Esophagus (tissue), 2 donors: ENCODE results near the gene C1orf226. TPM values are rescaled to one million over a fixed set of nuclear protein-coding genes. Genes with fewer than 3 reads are reported as not detected.

Experiments
- H3K27ac ChIP-seq, 2 donors: one replicate each; pipeline ENCODE4 v1.5.1; 2013; ENCODE audit warnings: low read depth in 2 of 2, mild to moderate bottlenecking in 2 of 2, inconsistent platforms in 1 of 2, low read length in 1 of 2, moderate library complexity in 1 of 2
- H3K27me3 ChIP-seq, 2 donors: one replicate each; pipeline ENCODE4 v1.6.1; 2013; ENCODE audit warnings: low read length in 2 of 2, control low read depth in 1 of 2, mild to moderate bottlenecking in 1 of 2; ENCODE audit not compliant: insufficient read depth in 2 of 2, control insufficient read depth in 1 of 2
- H3K36me3 ChIP-seq, 2 donors: one replicate each; pipeline ENCODE4 v1.6.1; 2013; ENCODE audit warnings: low read length in 1 of 2; ENCODE audit not compliant: control insufficient read depth in 2 of 2, insufficient read depth in 2 of 2
- H3K4me1 ChIP-seq, 2 donors: one replicate each; pipeline ENCODE4 v1.6.1; 2013; ENCODE audit warnings: low read length in 1 of 2; ENCODE audit not compliant: control insufficient read depth in 2 of 2, insufficient read depth in 2 of 2
- H3K4me3 ChIP-seq, 2 donors: one replicate each; pipeline ENCODE4 v1.5.1; 2013; ENCODE audit warnings: low read length in 2 of 2, mild to moderate bottlenecking in 2 of 2, low read depth in 1 of 2, moderate library complexity in 1 of 2
- H3K9me3 ChIP-seq, 2 donors: one replicate each; pipeline ENCODE4 v1.6.1; 2013; ENCODE audit warnings: mild to moderate bottlenecking in 2 of 2, low read depth in 1 of 2, low read length in 1 of 2, moderate library complexity in 1 of 2; ENCODE audit not compliant: control insufficient read depth in 2 of 2, insufficient read depth in 1 of 2
- WGBS, 2 donors: extraction: QIAGEN DNeasy Blood & Tissue Kit; methylation state at CpG; one replicate each; pipeline ENCODE4 v1.1.7; 2013; 5-methylcytosine and 5-hydroxymethylcytosine counted together
- polyA plus RNA-seq, 2 donors: library from polyadenylated mRNA; stranded (reverse); fragments of 200-250 nt; gene quantifications; one replicate each; pipeline ENCODE4 v1.2.3, GENCODE V29; 2013
- donor health status: healthy with polysubstance abuse.
- donor health status: Bipolar disorder and iron deficiency.

Gene C1orf226
- polyA plus RNA-seq, 2 donors: 2.2 to 4.5 TPM

GRCh38 chr1:162381941-162382750 lies 618 bp downstream of the C1orf226 start:
- no peaks in the 10 kb centered on the region for H3K27me3 ChIP-seq
- peaks cover 0 to 12% of the 10 kb centered on the region in 2 donors for H3K4me1 ChIP-seq
- H3K36me3 ChIP-seq: no peaks in the 10 kb centered on the region
- peak overlapping the region; percentile 96 to 99 for H3K27ac ChIP-seq
- 76 to 80% methylated on average over 13 of the region's 13 CpGs for WGBS, 2 donors
- no peaks in the 10 kb centered on the region for H3K9me3 ChIP-seq
- no peak overlapping the region for H3K4me3 ChIP-seq

GRCh38 chr1:162383091-162383490 lies 1.6 kb downstream of the C1orf226 start:
- 92 to 96% methylated on average over 6 of the region's 6 CpGs for WGBS, 2 donors
- H3K4me3 ChIP-seq: no peak overlapping the region
- H3K9me3 ChIP-seq: no peaks in the 10 kb centered on the region
- peak overlapping the region in 1 of 2 donors; percentile 99 for H3K27ac ChIP-seq
- H3K36me3 ChIP-seq: no peaks in the 10 kb centered on the region
- H3K27me3 ChIP-seq: no peaks in the 10 kb centered on the region
- H3K4me1 ChIP-seq: peaks cover 0 to 13% of the 10 kb centered on the region in 2 donors

- H3K4me3 ChIP-seq: no peak overlapping the region
- H3K27me3 ChIP-seq: no peaks in the 10 kb centered on the region
- H3K36me3 ChIP-seq: no peaks in the 10 kb centered on the region
Observed at GRCh38 chr1:162383516-162383915, 2.0 kb downstream of the C1orf226 start.

GRCh38 chr1:162384116-162384515 lies 2.6 kb downstream of the C1orf226 start:
- H3K36me3 ChIP-seq: no peaks in the 10 kb centered on the region
- H3K27ac ChIP-seq: no peak overlapping the region
- H3K4me3 ChIP-seq: no peak overlapping the region
- 90 to 95% methylated on average over 6 of the region's 6 CpGs for WGBS, 2 donors
- peaks cover 0 to 19% of the 10 kb centered on the region in 2 donors for H3K4me1 ChIP-seq
- H3K27me3 ChIP-seq: no peaks in the 10 kb centered on the region
- no peaks in the 10 kb centered on the region for H3K9me3 ChIP-seq

More at GRCh38 chr1:162383516-162383915, 2.0 kb downstream of the C1orf226 start:
- WGBS, 2 donors: 89 to 92% methylated on average over 8 of the region's 8 CpGs
- Histone ChIP-seq H3K9me3 (no peaks in the 10 kb centered on the region), H3K4me1 (peaks cover 0 to 16% of the 10 kb centered on the region in 2 donors), H3K27ac (no peak overlapping the region)

- H3K9me3 ChIP-seq: no peaks in the 10 kb centered on the region
- WGBS, 2 donors: 95 to 96% methylated on average over 10 of the region's 10 CpGs
- no peak overlapping the region for H3K4me3 ChIP-seq
- H3K4me1 ChIP-seq: peaks cover 0 to 22% of the 10 kb centered on the region in 2 donors
- no peaks in the 10 kb centered on the region for H3K27me3 ChIP-seq
- no peak overlapping the region for H3K27ac ChIP-seq
- no peaks in the 10 kb centered on the region for H3K36me3 ChIP-seq
Observed at GRCh38 chr1:162384601-162385279, 3.2 kb downstream of the C1orf226 start.

GRCh38 chr1:162385280-162385623 lies 3.7 kb downstream of the C1orf226 start:
- Histone ChIP-seq H3K27me3 (no peaks in the 10 kb centered on the region), H3K36me3 (no peaks in the 10 kb centered on the region), H3K27ac (no peak overlapping the region), H3K4me1 (peaks cover 0 to 23% of the 10 kb centered on the region in 2 donors), H3K9me3 (no peaks in the 10 kb centered on the region), H3K4me3 (no peak overlapping the region)
- 74 to 75% methylated on average over 3 of the region's 3 CpGs for WGBS, 2 donors

- peaks cover 0 to 23% of the 10 kb centered on the region in 2 donors for H3K4me1 ChIP-seq
- WGBS, 2 donors: 78 to 79% methylated on average over 3 of the region's 3 CpGs
- H3K9me3 ChIP-seq: no peaks in the 10 kb centered on the region
- H3K4me3 ChIP-seq: no peak overlapping the region
- peak overlapping the region in 1 of 2 donors; percentile 47 for H3K27ac ChIP-seq
- H3K27me3 ChIP-seq: no peaks in the 10 kb centered on the region
- H3K36me3 ChIP-seq: no peaks in the 10 kb centered on the region
Observed at GRCh38 chr1:162385702-162386101, 4.2 kb downstream of the C1orf226 start.

- peak overlapping the region in 1 of 2 donors; percentile 47 for H3K27ac ChIP-seq
- no peaks in the 10 kb centered on the region for H3K36me3 ChIP-seq
- no peaks in the 10 kb centered on the region for H3K27me3 ChIP-seq
- WGBS, 2 donors: 82 to 86% methylated on average over 8 of the region's 8 CpGs
- no peaks in the 10 kb centered on the region for H3K9me3 ChIP-seq
- peaks cover 0 to 17% of the 10 kb centered on the region in 2 donors for H3K4me1 ChIP-seq
- no peak overlapping the region for H3K4me3 ChIP-seq
Observed at GRCh38 chr1:162386292-162387225, 5.0 kb downstream of the C1orf226 start.
